AG09309 (cell line): ENCODE measurements around the gene LAMA5.
A peak's percentile ranks its signal among the peaks of the same experiment; 100 is the strongest.

Experiments
- DNase-seq: peaks from one replicate; pipeline ENCODE4 v3.0.0-alpha.2; 2010; ENCODE audit warnings: low read depth
- H3K4me3 ChIP-seq: 2 replicates; pipeline ENCODE4 v1.5.1; 2011; ENCODE audit warnings: mild to moderate bottlenecking, low read depth, low read length, moderate library complexity; ENCODE audit not compliant: control insufficient read depth
- TF ChIP-seq, protein P1 (sequence below): IDR thresholded peaks from 2 replicates; pipeline ENCODE4 v1.5.1; 2011; ENCODE audit warnings: mild to moderate bottlenecking, low read depth, low read length, inconsistent platforms; ENCODE audit not compliant: insufficient read depth, control insufficient read depth; ENCODE audit errors: missing control alignments

The LAMA5 gene

DNA sequence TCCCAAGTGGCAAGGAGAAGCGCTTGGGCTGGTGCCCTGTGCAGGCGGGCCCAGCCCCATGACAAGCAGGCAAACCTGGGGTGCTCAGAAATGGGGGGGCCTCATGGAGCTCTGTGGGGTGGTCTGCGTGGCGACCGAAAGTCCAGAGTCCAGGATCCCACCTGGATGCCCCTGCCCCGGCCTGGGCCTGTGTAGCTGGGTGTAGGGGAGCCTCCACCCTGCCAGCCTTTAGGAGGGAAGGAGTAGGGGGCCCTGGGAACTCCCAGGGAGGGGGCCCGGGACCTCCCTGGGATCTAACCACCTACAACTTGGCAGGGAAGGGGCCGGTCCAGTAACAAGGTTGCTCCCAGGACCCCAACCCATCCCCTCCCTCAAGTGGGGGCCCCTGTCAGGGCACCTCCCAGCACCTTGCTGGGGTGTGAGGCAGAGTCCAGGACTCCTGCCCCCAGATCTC, 4.5 kb upstream of the LAMA5 start:
- DNase-seq, result no peak
- no peak overlapping the region for H3K4me3 ChIP-seq
- TF ChIP-seq, protein P1, sequence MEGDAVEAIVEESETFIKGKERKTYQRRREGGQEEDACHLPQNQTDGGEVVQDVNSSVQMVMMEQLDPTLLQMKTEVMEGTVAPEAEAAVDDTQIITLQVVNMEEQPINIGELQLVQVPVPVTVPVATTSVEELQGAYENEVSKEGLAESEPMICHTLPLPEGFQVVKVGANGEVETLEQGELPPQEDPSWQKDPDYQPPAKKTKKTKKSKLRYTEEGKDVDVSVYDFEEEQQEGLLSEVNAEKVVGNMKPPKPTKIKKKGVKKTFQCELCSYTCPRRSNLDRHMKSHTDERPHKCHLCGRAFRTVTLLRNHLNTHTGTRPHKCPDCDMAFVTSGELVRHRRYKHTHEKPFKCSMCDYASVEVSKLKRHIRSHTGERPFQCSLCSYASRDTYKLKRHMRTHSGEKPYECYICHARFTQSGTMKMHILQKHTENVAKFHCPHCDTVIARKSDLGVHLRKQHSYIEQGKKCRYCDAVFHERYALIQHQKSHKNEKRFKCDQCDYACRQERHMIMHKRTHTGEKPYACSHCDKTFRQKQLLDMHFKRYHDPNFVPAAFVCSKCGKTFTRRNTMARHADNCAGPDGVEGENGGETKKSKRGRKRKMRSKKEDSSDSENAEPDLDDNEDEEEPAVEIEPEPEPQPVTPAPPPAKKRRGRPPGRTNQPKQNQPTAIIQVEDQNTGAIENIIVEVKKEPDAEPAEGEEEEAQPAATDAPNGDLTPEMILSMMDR, result no peak

DNA sequence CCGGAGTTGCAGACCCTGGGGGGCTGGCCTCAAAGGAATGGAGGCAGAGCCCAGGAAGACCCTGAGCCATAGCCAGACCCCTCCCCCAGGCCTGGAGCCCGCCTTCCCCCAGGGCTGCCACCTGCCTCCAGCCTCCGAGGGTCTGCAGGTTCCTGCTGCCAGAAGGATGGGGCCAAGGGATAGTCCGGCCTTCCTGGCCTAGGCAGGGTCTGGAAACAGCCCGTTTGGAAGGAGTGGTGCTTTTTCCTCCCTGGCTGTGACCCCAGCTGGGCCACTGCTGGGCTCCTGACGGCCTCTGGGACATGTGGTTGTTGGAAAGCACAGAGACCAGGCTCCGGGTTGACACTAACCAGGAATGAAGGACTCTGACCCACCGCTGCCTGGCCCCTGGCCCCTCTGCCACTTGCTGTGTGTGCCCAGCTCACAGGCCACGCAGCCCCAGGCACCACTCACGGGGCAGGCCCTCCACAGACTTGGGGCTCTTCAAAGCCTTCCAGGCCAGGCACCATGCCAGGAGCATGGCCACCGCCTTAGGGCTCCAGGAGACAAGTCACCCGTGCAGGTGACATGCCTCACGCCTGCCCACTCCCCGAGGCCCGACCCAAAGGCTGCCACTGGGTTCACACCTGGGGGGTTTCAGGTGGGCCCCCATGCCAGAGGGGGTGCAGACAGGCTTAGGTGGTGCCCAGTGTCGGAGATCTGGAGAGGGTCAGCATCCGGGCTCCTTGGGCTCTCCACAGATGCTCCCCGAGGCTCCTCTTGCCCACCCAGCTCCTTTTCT, 3.9 kb upstream of the LAMA5 start:
- TF ChIP-seq, protein P1, result no peak
- H3K4me3 ChIP-seq, result no peak overlapping the region
- no peak for DNase-seq

DNA sequence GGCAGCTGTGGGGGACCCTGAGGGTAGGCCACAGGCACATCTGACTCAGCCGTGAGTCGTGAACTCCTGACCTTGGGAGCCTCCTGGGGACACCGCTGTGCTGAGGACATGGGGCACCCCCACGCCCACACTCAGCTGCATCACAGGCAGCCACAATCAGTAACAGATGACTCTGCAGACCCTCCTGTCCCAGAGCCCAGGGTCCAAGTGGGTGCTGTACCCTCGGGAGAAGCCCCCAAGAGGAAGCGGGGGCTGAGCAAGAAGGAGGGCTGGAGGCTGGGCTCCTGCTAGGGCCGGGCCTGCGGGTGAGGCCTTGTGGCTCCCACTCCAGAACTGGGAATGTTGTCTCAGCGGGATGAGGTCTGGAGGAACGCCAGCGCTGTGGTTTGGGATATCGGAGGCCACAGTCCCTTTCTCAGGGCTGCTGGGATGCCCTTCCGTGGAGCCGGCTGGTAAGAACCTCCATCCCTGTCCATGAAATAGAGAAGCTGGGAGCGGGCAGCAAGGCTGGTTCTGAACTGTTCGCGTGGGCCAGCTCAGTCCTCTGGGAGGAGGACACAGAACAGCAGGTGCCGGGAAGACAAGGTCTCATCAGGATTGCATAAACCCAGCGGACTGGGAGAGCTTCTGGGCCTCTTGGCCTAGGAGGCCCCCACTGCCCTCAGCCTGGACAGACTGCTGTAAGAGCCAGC, 3.1 kb upstream of the LAMA5 start:
- no peak overlapping the region for H3K4me3 ChIP-seq
- TF ChIP-seq, protein P1, result no peak
- peak; percentile 52 for DNase-seq

DNA sequence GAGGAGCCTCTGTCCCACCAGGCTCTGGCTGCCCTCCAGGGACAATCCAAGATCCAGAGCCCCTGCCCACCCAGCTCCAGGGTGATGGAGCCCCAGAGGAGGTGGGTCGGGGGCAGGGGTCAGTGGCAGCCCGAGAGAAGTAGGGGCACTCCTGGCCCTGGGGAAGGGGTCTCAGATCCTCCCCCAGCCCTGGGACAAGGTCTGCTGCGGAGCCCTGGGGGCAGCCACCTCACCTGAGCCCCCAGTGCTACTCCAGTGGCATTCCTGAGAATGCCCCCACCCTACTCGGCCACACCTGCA, 2.7 kb upstream of the LAMA5 start:
- DNase-seq, result no peak
- H3K4me3 ChIP-seq, result no peak overlapping the region
- TF ChIP-seq, protein P1, result no peak

DNA sequence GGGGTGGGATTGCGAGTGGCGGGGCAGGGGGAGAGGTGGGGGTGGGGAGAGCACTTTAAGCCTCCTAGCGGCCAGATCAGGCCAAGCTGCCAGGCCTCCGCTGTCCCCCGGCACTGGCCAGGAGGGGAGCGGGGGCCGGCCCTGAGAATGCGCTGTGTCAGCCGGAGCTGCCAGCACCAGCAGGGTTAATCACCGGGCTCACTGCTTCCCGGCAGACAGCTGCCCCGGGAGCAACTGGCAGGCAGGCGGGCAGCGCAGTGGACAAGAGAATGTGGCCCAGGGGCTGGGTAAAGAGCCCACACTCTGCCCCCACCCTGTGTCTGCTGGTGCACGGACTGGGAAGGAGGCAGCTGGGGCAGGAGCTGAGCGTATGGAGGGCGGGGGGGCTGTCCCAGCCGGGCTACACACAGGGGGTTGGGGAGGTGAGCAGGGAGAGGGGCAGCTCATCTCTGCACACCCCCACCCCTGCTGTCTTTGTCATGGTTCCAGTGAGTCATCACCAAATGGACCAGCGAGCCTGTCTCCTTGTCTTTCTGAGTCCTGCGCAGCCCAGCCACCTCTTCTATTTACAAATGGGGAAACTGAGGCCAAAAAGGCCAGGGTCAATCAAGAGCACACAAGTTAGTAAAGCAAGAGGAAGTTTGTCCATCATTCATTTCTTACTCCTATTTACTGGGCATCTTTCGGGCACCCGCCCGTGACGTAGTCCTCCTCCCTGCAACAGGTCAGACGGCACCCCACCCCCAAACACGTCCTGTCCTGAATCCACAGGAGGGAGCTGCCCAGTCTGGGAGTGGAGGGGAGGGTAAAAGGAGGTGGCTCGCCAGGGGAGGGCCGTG, 2.1 kb upstream of the LAMA5 start:
- DNase-seq, result no peak
- H3K4me3 ChIP-seq, result no peak overlapping the region
- TF ChIP-seq, protein P1, result peak; percentile 36

DNA sequence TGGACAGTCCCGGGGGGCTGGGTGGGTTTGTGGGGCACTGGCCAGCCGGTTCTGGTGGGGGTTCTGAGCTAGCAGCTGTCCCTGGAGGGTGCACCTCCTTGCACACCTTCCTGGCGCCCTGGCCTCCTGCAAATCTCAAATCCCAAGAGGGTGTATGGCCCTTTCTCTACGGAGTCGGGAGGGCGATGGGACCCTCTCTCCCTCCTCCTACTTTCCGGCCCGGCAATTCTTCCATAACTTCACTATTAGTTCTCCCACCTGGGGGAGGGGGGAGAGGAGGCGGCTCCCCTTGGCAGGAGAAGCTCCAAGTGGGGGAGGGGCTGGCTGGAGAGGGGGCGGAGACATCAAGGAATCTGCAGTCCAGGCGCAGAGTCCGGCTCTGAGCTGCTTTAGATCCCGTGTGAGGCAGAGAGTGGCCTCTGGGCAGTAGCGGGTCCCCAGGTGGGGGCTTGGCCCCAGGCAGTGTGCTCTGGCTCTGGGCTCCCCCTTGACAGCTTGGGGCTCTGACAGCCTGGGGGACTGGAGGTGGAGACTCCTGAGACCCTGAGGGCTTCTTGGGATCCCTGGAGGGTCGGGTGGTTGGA, 1.4 kb upstream of the LAMA5 start:
- DNase-seq, result no peak
- TF ChIP-seq, protein P1, result peak; percentile 3
- H3K4me3 ChIP-seq, result no peak overlapping the region
